ENCODE results near the gene ATP5ME.

GRCh38 chr4:628311-628741 is 45.8 kb downstream of the ATP5ME start:
- TF ChIP-seq, protein P1, sequence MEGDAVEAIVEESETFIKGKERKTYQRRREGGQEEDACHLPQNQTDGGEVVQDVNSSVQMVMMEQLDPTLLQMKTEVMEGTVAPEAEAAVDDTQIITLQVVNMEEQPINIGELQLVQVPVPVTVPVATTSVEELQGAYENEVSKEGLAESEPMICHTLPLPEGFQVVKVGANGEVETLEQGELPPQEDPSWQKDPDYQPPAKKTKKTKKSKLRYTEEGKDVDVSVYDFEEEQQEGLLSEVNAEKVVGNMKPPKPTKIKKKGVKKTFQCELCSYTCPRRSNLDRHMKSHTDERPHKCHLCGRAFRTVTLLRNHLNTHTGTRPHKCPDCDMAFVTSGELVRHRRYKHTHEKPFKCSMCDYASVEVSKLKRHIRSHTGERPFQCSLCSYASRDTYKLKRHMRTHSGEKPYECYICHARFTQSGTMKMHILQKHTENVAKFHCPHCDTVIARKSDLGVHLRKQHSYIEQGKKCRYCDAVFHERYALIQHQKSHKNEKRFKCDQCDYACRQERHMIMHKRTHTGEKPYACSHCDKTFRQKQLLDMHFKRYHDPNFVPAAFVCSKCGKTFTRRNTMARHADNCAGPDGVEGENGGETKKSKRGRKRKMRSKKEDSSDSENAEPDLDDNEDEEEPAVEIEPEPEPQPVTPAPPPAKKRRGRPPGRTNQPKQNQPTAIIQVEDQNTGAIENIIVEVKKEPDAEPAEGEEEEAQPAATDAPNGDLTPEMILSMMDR (IDR thresholded peaks at IDR 0.05) = no peak
- no peak for TF ChIP-seq POLR2A (IDR thresholded peaks at IDR 0.05)
